ENCODE data around the gene CTRB1. TPM values are rescaled to one million over a fixed set of nuclear protein-coding genes. Genes with fewer than 3 reads are reported as not detected.
"Not testable (repeated sequence)": the region's sequence is repeated elsewhere in the genome, so short reads cannot be mapped to it uniquely, and the experiment has no call there.

CTRB1 gene
- total and polyA plus RNA-seq, 2 of the 8 experiments (the other 6 are each of a cell fraction or from before 2014, with no cell fraction given): not detected

GRCh38 chr16:75240633-75241032 is 21.8 kb downstream of the CTRB1 start:
- H2AK5ac ChIP-seq (ENCODE audit: low read depth, low read length); H3K27me3 ChIP-seq (replicated peaks in 1 of 4; ENCODE audit: control insufficient read depth in 3 of 4, extremely low read depth in 1 of 4, insufficient read depth in 3 of 4, low read length in 3 of 4); H4K8ac ChIP-seq (ENCODE audit: extremely low read depth, insufficient read depth, low read length); H4K5ac ChIP-seq (ENCODE audit: insufficient read length, low read depth, low read length); H3K27ac ChIP-seq (ENCODE audit: low read depth, low read length); H2BK12ac ChIP-seq (ENCODE audit: low read depth, low read length); H3K56ac ChIP-seq (replicated peaks; ENCODE audit: insufficient read length, low read depth, low read length); H2BK15ac ChIP-seq (ENCODE audit: low read length); DNase-seq (ENCODE audit: low read depth in 1 of 2, low spot score in 2 of 2); H3K18ac ChIP-seq (ENCODE audit: extremely low read depth, low read length); H2BK120ac ChIP-seq (replicated peaks; ENCODE audit: low read depth, low read length); H3K4me3 ChIP-seq (ENCODE audit: extremely low read depth in 1 of 4, insufficient read depth in 2 of 4, low read depth in 3 of 4, low read length in 4 of 4); H3K4ac ChIP-seq (replicated peaks; ENCODE audit: insufficient read length, low read depth, low read length); H2AFZ ChIP-seq (ENCODE audit: low read length); H4K91ac ChIP-seq (replicated peaks; ENCODE audit: insufficient read length, low read length); H3K14ac ChIP-seq (ENCODE audit: insufficient read length); H2BK5ac ChIP-seq (ENCODE audit: low read depth, low read length); H3K23me2 ChIP-seq (ENCODE audit: low read depth, low read length); H3K9ac ChIP-seq (replicated peaks in 1 of 4; ENCODE audit: extremely low read depth in 1 of 4, low read depth in 3 of 4, low read length in 3 of 4); H3K23ac ChIP-seq (ENCODE audit: insufficient read length); H3K9me3 ChIP-seq (ENCODE audit: insufficient read depth in 2 of 2, low read depth in 1 of 2, low read length in 1 of 2); H2BK20ac ChIP-seq (ENCODE audit: low read length); FAIRE-seq; H3K4me2 ChIP-seq (ENCODE audit: insufficient read depth in 1 of 2, low read depth in 2 of 2, low read length in 2 of 2): not testable (repeated sequence)
- Histone ChIP-seq H3K79me2 (ENCODE audit: control insufficient read depth in 1 of 2, insufficient read depth in 2 of 2, low read length in 2 of 2) (peaks cover 0 to 66% of the 10 kb centered on the region in 2 experiments; a peak in 2 of 4 replicates), H4K20me1 (replicated peaks in 1 of 2; ENCODE audit: control insufficient read depth in 1 of 2, insufficient read depth in 2 of 2, low read length in 2 of 2) (peaks cover 31 to 50% of the 10 kb centered on the region in 2 experiments), H3K36me3 (ENCODE audit: control insufficient read depth in 2 of 4, insufficient read depth in 4 of 4, low read length in 3 of 4) (peaks cover 0 to 36% (median 13%) of the 10 kb centered on the region in 4 experiments; a peak in 6 of 8 replicates), H3K79me1 (ENCODE audit: low read depth, low read length) (peaks cover 13% of the 10 kb centered on the region; the same call in 1 of the 2 replicates), H3K4me1 (replicated peaks in 1 of 4; ENCODE audit: control insufficient read depth in 3 of 4, insufficient read depth in 4 of 4, low read length in 3 of 4) (peaks cover 0 to 24% (median 19%) of the 10 kb centered on the region in 4 experiments; a peak in 5 of 7 replicates)
- CTCF ChIA-PET (ENCODE audit: partially characterized antibody): interaction anchor here (1.4 to 10.8 kb wide), 2 partner anchors 9 to 27 kb away, joined by 3 to 236 read pairs; partner anchors contain the start of gene BCAR1
- WGBS, 2 experiments (ENCODE audit: extremely low coverage in 1 of 2, insufficient coverage in 1 of 2, insufficient read length in 1 of 2, insufficient replicate concordance in 2 of 2, low coverage in 1 of 2, low lambda C conversion rate in 2 of 2, missing lambda C conversion rate in 1 of 2): 98% methylated on average over 7 of the region's 7 CpGs; no CpG with 5 or more reads in 1 of the 2 experiments
- POLR2A ChIA-PET (ENCODE audit: partially characterized antibody): interaction anchor here (1.2 to 22.7 kb wide), 3 partner anchors 9 to 14 kb away, joined by 3 to 375 read pairs (median 3); partner anchors contain the start of gene BCAR1
